Omental fat pad (tissue), 4 donors: ENCODE data around the gene DPYD. TPM values are rescaled to one million over a fixed set of nuclear protein-coding genes. Genes with fewer than 3 reads are reported as not detected.

Experiments used
- ATAC-seq: fragments of 150-250 bp; one replicate; pipeline ENCODE4 v1.9.1; 2016; ENCODE audit warnings: mild to moderate bottlenecking, moderate library complexity; ENCODE audit not compliant: low FRiP score
- DNase-seq: peaks from one replicate; pipeline ENCODE4 v3.0.0-alpha.2; 2019; ENCODE audit warnings: low spot score
- total RNA-seq, 4 donors: library from RNA; depleted of rRNA; stranded (reverse); fragments of >200 nt; gene quantifications; one replicate each; pipeline ENCODE4 v1.1.0, GENCODE V29; 2016
- TF ChIP-seq, protein P1 (sequence below), 3 donors: fragments of 450-650 bp; IDR thresholded peaks; one replicate each; pipeline ENCODE4 v1.5.1; 2016 to 2017; ENCODE audit warnings: antibody characterized with exemption in 3 of 3, mild to moderate bottlenecking in 3 of 3, moderate library complexity in 2 of 3

The DPYD gene
- total RNA-seq, 4 donors from 2014 or later = 52.5 to 86.4 (median 60.3) TPM

DNA sequence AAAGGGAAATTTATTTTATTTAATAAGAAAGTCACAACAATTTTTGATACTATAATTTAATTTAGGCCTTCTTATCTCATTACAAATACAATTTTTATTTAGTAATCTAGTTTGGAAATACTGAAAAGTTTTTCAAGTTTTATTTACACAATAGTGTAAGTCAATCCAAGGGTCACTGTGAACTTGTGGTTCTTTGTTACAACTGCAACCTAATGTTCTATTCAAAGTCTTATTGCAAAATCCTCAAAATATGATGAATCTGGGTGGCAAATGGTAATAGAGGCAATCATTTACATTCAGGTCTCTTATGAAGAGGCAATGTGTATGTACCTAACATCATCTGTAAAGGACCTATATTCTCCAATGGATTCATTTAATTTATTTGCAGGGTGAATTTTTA is 421.2 kb downstream of the DPYD start:
- TF ChIP-seq, protein P1, sequence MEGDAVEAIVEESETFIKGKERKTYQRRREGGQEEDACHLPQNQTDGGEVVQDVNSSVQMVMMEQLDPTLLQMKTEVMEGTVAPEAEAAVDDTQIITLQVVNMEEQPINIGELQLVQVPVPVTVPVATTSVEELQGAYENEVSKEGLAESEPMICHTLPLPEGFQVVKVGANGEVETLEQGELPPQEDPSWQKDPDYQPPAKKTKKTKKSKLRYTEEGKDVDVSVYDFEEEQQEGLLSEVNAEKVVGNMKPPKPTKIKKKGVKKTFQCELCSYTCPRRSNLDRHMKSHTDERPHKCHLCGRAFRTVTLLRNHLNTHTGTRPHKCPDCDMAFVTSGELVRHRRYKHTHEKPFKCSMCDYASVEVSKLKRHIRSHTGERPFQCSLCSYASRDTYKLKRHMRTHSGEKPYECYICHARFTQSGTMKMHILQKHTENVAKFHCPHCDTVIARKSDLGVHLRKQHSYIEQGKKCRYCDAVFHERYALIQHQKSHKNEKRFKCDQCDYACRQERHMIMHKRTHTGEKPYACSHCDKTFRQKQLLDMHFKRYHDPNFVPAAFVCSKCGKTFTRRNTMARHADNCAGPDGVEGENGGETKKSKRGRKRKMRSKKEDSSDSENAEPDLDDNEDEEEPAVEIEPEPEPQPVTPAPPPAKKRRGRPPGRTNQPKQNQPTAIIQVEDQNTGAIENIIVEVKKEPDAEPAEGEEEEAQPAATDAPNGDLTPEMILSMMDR (IDR thresholded peaks at IDR 0.05) = no peak
- ATAC-seq = no peak
- no peak for DNase-seq

DNA sequence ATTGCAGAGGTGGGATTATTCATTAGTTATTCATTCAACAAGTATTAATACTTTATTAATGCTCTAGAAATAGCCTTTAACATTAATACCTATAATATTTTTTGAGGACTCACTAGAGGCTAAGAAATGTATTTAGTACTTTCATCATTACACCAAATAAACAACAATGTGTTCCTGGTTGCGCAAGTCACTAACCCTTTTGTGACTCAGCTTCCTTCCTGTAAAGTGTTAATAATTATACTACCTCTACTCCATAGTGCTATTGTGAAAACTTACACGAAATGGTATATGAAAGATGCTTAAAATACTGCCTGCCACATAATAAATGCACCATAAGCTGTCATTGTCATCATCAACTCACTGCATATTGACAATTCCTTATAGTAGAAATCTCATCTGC is 431.0 kb downstream of the DPYD start:
- no peak for DNase-seq
- no peak for ATAC-seq
- TF ChIP-seq, protein P1 (IDR thresholded peaks at IDR 0.05) = no peak

DNA sequence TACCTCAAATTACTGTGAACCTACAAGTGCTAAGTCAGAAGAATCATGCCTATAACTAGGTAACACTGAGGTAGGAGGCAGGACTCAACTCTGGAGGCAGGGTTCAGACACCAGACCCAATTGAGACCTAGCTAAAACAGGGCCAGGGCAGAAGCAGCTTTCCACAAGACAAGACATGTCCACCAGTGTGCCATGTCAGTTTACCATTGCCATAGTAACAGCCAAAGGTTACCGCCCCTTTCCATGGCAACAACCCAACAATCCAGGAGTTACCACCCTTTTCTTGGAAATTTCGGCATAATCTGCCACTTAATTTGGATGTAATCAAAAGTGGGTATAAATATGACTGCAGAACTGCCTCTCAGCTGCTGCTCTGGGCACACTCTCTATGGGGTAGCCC is 432.3 kb downstream of the DPYD start:
- DNase-seq (no peak), ATAC-seq (no peak)
- TF ChIP-seq, protein P1 (IDR thresholded peaks at IDR 0.05) = no peak

DNA sequence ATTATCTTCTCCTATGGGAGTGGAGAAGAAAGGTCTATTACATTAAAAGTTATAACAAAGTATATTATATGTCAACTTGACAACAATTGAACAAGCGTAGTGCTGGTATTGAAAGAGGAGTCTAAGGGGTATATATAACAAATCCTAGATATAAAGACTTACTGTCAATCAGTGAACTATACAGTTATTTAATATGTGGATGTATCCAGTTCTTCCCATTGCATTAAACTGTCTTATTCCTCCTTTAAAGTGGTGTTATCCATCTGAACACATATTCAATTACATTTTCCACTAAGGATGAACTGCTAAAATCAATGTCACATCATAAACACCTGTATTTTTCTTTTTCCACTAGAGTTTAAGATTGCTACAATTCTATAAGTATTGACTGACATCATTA is 438.8 kb downstream of the DPYD start:
- no peak for ATAC-seq
- TF ChIP-seq, protein P1 (IDR thresholded peaks at IDR 0.05) = no peak
- no peak for DNase-seq

DNA sequence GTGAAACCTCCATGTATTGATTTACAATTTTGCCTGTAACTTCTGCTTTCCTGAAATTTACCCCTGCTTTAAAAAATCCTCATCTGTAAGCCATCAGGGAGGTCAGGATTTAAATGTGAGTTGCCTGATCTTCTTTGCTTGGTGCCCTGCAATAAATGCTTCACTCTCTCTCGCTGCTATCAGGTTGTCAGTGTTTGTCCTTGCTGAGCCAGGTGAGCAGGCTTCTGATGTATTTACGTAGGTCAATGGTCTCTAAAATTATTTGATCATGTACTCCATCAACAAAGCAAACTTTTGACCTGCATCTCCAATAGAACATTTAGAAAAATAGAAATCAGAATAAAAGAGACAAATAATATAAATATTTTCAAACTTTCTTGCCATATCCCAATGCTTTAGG is 453.4 kb downstream of the DPYD start:
- TF ChIP-seq, protein P1 (IDR thresholded peaks at IDR 0.05) = no peak
- ATAC-seq = no peak
- DNase-seq = no peak

DNA sequence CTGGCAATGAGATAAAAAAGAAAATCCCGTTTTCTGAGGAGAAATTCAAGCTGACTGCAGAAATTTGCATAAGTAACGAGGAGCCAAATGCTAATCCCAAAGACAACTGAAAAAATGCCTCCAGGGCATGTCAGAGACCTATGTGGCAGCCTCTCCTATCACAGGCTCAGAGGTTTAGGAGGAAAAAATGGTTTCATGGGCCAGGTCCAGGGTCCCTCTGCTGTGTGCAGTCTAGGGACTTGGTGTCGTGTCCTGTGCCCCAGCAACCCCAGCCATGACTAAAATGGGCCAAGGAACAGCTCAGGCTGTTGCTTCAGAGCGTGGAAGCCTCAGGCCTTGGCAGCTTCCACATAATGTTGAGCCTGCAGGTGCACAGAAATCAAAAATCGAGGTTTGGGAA is 456.5 kb downstream of the DPYD start:
- DNase-seq = no peak
- TF ChIP-seq, protein P1 (IDR thresholded peaks at IDR 0.05) = no peak
- ATAC-seq = no peak

DNA sequence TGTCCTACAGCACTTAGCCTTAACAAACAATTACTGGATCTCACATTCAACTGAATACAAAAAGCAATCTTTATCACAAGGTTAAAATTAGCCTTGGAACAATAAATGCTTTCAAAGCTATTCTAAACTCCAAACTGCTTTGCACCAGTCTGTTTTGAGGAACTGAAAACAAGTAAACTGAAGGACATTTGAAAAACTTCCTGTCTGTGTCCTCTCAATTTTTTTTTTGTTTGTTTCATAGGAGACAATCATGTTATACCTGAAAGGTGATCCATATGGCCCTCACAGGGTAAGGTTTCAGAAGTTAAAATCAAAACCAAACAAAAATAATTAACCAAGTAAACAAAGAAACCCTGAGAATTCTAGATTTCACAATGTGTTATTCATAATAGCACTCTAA is 459.1 kb downstream of the DPYD start:
- DNase-seq (no peak), ATAC-seq (no peak)
- TF ChIP-seq, protein P1 (IDR thresholded peaks at IDR 0.05) = no peak
